SKM-1 treated with dmso at 0.1 percent for 144 hours (cell line): ENCODE data around the gene MLXIP.
A peak's percentile ranks its signal among the peaks of the same experiment; 100 is the strongest.
"Not testable (repeated sequence)": the region's sequence is repeated elsewhere in the genome, so short reads cannot be mapped to it uniquely, and the experiment has no call there.

Source experiments
- DNase-seq: peaks from one replicate; lab custom pipeline; 2025; ENCODE audit not compliant: unreplicated experiment; lab: John Stamatoyannopoulos, UW

MLXIP gene

GRCh38 chr12:122054842-122055520, 23.6 kb upstream of the MLXIP start:
- DNase-seq = no peak

- DNase-seq = not testable (repeated sequence)
These were observed 22.1 kb upstream of the MLXIP start for GRCh38 chr12:122056406-122056805.

DNA sequence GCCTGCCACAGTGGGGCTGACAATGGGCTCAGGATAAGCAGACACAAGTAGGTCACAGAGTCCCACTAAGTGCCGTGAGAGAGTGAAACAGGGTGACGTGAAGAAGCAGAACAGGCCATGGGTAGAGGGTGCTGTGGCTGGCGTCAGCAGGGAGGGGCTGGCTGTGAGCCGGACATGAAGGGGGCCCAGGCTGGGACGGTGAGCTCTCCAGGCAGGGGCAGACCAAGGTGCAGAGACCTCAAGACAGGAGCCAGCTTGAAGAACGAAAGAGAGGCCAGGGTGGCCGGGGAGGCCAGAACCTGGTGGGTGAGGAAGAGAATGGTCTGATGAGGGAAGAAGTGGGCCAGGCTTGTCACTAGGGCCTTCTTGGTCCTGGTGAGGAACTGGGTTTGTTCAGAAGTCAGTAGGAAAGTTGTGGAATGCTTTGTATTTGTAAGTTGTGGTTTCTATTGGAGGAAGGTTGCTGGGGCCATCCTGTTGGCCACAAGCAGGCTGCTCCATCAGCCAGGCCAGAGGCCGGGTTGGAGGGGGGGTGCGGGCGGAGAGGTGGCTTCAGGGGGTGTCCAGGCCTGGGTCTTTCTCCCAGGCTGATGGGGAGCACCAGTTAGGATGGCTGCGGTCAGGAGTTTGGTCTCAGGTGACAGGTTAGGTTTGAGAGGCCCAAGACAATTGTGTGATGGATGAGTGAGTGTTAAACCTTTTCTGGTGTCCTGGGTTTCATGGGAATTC, 21.4 kb upstream of the MLXIP start:
- no peak for DNase-seq

DNA sequence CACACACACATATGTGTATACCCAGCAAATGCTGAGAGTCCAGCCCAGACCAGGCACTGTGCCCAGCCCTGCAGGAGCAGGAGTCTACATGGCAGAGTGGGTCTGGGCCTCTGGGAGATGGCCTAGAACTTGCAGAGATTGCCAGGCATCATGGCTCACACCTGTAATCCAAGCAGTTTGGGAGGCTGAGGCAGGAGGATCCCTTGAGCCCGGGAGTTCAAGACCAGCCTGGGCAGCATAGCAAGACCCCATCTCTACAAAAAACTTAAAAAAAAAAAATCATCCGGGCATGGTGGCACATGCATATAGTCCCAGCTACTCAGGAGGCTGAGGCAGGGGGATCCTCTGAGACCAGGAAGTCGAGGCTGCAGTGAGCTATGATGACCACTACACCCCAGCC, 20.8 kb upstream of the MLXIP start:
- DNase-seq = no peak

DNA sequence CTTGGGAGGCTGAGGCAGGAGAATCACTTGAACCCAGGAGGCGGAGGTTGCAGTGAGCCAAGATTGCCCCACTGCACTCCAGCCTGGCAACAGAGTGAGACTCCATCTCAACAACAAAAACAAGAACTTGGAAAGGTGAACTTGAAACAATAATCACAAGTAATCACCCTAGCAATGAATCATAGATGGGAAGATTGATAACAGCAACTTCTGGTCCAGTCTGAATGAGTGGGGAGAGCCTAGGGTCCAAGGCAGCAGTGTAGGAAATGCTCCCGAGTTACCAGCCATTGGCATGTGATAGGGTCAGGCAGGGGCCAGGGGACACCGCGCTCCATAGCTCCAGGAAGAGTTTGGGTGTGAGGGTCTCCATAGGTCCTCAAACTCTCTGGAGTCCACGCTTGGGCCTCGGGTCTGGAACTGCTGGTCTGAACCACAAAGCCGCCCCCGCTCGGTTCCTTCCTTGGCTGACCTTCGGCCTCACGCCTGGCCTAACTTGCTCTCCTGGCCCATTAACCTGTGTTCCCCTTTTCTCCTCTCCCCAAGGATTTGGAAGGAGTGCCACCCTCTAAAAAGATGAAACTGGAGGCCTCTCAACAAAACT, 19.9 kb upstream of the MLXIP start:
- no peak for DNase-seq

DNA sequence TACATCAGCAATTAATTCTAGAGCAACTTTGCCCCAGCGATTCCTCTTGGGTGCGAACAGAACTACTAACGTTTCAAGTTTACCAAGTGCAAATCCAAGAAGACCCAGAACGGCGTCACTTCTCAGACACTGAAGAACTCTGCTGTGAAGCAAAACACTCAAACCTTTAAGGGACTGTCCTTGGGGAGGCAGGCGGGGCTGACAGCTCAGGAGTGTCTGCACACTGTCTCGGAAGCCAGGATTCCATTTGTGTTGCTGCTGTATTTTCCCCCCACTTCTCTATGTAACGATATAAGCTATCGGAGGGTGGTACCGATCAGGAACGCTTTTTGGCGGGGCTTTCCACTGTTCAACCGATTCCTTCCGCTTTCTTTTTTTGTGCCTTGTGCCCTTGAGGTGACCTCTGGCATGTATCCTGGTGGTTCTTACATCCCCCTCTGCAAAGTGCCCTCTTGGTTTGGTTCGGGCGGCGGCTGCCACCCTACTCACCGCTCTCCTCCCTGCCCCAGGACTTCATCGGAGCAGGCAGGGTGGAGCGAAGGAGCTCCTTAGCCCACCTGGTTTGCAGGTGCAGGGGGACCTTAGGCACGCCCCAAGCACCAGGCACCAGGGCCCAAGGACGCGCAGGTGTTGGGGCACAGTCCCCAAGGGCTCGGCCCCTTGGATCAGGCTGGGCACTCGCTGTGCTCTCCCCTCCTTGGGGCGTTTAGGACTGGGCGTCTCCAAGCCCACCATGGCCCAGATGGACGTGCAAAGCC, 19.2 kb upstream of the MLXIP start:
- DNase-seq = no peak

DNA sequence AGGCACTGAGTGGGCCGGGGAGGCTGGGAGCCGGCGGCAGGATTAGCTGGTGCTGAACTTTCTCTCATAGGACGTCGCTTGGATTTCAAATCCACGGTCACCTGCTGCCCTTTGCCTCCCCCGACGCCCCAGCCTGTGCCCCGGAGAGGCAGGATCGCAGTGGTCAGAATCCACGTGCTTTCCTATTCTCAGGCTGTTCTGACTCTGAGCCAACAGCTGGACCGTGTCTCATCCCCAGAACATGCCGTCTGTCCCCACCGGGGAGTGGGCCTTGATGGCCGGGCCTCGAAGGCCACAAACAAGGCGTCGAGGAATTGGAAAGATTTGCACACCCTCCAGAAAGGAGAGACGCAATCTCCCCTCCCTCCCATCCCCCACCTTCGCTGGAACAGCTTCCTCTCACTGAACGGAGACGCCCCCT, 18.5 kb upstream of the MLXIP start:
- DNase-seq = no peak

GRCh38 chr12:122061253-122061652, 17.3 kb upstream of the MLXIP start:
- DNase-seq = no peak

GRCh38 chr12:122062832-122063693, 15.5 kb upstream of the MLXIP start:
- peak; percentile 41 for DNase-seq

- no peak for DNase-seq
These were observed 14.9 kb upstream of the MLXIP start for GRCh38 chr12:122063694-122064024.

DNA sequence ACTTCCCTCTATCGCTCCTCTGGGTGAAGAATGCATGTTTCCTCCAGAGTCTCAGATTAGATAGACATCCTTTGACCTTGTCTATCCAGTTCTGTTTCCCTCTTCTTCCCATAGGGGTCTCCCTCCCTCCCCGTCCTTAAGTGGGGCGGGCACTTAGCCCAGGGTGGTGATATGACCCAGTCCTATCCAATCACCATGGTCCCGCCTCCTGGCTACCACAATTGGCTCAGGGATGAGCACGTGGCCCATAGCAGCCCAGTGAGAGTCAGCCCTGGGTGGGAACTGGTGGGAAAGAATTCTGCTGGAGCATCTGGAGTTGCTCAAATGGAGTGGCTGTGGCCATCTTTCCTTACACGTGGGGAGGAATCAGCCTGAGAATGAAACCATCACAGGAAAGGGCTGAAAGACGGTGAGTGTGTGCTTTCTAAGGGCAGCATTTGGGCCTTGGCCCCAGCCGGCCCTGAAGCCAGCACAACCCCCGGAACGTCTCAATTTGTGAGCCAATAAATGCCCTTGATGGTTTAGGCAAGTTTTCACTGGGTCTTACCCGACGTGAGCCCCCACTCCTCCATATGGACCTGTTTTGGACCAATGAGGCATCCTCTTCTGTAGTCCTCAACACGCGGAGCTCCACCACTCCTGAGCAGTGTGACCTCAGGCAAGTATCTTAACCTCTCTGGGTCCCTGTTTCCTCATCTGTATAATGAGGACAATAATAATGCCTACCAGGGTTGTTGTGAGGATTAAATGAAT, 14.4 kb upstream of the MLXIP start:
- DNase-seq = no peak

DNA sequence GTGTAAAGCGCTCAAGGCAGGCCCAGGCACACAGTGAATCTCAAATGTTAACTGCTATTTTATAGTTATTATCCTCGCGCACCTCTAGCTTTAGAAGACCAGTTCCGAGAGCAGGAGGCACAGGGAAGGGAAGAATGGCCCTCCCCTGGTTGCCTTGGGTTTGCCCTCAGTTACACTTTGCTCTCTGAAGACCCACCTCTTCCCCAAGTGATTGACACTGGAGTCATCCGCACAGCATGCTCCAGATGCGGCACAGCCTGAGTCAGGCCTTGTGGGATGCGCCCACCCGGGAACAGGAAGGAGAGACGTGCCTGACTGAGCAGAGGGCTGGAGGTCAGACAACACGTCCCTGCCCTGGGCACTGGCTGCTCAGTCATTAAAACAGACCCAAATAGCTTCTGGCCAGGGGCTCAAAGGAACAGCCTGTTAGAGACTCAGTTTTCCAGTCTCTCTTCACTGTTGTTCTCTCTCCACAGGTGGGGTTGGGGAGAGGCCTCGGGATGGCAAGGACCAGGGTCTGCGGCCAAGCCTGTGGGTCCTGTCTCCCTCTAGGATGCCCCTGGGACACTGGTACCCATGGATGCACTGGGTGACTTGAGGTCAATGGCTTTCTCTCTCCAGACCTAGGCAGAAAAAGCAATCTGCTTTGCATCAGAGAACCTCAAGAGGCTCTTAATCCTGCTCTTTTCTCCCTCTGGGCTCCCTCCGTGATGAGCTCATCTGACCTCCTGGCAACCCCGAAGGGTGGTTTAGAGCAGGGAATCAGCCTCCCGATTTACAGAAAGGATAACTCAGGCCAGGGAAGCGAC, 13.6 kb upstream of the MLXIP start:
- no peak for DNase-seq

DNA sequence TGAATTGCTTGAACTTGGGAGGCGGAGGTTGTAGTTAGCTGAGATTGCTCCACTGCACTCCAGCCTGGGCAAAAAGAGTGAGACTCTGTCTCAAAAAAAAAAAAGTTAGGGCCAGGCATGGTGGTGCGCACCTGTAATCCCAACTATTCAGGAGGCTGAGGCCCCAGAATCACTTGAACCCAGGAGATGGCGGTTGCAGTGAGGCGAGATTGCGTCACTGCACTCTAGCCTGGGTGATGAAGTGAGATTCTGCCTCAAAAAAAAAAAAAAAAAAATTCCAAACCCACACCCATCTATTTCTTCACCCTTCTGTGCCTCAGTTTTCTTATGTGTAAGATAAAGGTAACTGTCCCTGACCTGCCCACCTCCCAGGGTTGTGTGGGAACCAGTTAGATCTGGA, 11.0 kb upstream of the MLXIP start:
- no peak for DNase-seq

DNA sequence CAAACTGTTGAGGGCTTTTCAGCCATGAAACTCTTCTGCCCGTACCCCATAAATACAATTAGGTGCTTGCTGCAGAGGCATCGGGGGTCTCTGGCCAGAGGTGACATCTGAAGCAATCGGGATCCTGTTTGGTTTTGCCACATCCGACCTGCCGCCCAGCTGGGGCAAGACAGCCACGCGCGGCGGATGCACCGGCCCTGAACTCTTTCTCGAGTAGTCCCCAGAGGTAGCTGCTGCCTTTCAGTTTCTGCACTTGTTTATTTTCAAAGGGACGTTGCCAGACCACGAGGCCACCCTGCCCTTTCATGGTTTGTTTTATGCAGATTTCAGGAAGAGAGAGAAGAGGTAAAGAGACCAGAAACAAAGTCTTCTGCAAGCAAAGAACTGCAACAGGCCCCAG, 10.6 kb upstream of the MLXIP start:
- DNase-seq = no peak

- no peak for DNase-seq
These were observed 6.3 kb upstream of the MLXIP start for GRCh38 chr12:122072031-122072970.

DNA sequence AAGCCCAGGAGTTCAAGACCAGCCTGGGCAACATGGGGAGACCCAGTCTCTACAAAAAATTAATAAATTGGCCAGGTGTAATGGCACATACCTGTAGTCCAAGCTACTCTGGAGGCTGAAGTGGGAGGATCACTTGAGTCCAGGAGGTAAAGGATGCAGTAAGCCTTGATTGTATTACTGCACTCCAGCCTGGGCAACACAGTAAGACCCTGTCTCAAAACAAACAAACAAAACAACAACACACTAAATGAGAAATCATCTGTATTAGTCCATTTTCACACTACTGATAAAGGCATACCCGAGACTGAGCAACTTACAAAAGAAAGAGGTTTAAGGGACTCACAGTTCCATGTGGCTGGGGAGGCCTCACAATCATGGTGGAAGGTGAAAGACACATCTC, 4.7 kb upstream of the MLXIP start:
- no peak for DNase-seq

DNA sequence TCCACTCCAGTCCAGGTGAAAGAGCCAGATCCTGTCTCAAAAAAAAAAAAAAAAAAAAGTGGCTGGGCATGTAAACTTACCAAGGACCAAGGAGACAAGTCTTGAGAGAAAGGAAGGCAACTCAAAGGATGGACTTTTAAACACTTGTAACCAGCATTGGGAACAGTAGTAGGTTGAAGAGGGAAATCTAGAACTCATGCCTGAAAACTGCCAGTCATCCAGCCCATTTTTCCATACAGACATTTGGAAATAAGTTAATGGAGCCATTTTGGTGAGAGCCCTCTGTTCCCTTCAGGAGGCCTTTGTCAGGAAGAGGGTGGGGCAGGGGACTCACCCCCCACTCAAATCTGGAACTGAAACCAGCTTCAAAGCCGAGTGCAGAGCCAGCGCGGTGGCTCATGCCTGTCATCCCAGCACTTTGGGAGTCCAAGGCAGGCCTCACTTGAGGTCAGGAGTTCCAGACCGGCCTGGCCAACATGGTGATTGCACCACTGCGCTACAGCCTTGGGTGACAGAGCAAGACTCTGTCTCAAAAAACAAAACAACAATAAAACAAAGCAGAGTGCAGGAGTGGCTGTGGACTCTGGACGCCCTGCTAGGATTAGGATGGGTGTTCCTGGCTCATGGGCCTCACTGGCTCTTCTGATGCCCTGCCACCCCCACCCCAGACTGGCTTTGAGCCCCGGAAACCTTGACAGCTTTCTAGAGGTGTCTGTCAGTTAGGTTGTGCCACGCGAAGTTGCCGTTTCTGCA, 1.6 kb upstream of the MLXIP start:
- DNase-seq = no peak
